ENCODE data around the gene CUBN.

CUBN gene

GRCh38 chr10:17066807-17067206 is 62.8 kb downstream of the CUBN start:
- DNase-seq, result no peak

- DNase-seq, result no peak
Observed at GRCh38 chr10:17066000-17066399, 63.6 kb downstream of the CUBN start.

- DNase-seq, result no peak
Observed at GRCh38 chr10:17065273-17065672, 64.3 kb downstream of the CUBN start.

GRCh38 chr10:17064435-17064834 is 65.2 kb downstream of the CUBN start:
- no peak for DNase-seq

GRCh38 chr10:17062955-17063484 is 66.6 kb downstream of the CUBN start:
- DNase-seq, result no peak

- no peak for DNase-seq
Observed at GRCh38 chr10:17062493-17062892, 67.1 kb downstream of the CUBN start.

GRCh38 chr10:17062009-17062408 is 67.6 kb downstream of the CUBN start:
- no peak for DNase-seq

GRCh38 chr10:17061418-17061817 is 68.2 kb downstream of the CUBN start:
- no peak for DNase-seq

- no peak for DNase-seq
Observed at GRCh38 chr10:17060289-17060688, 69.3 kb downstream of the CUBN start.

- no peak for DNase-seq
Observed at GRCh38 chr10:17059197-17059688, 70.4 kb downstream of the CUBN start.

- DNase-seq, result no peak
Observed at GRCh38 chr10:17058093-17058492, 71.5 kb downstream of the CUBN start.

- no peak for DNase-seq
Observed at GRCh38 chr10:17056781-17057428, 72.7 kb downstream of the CUBN start.

- no peak for DNase-seq
Observed at GRCh38 chr10:17053513-17053912, 76.1 kb downstream of the CUBN start.

- no peak for DNase-seq
Observed at GRCh38 chr10:17053061-17053460, 76.5 kb downstream of the CUBN start.

GRCh38 chr10:17051851-17052250 is 77.8 kb downstream of the CUBN start:
- no peak for DNase-seq

- DNase-seq, result no peak
Observed at GRCh38 chr10:17049195-17049594, 80.4 kb downstream of the CUBN start.

- no peak for DNase-seq
Observed at GRCh38 chr10:17047908-17048307, 81.7 kb downstream of the CUBN start.

- DNase-seq, result no peak
Observed at GRCh38 chr10:17046989-17047388, 82.6 kb downstream of the CUBN start.

- DNase-seq, result no peak
Observed at GRCh38 chr10:17043586-17043985, 86.0 kb downstream of the CUBN start.

GRCh38 chr10:17041626-17042520 is 87.7 kb downstream of the CUBN start:
- no peak for DNase-seq

GRCh38 chr10:17038627-17039026 is 91.0 kb downstream of the CUBN start:
- no peak for DNase-seq

- no peak for DNase-seq
Observed at GRCh38 chr10:17037910-17038309, 91.7 kb downstream of the CUBN start.

GRCh38 chr10:17035446-17035845 is 94.2 kb downstream of the CUBN start:
- no peak for DNase-seq
